ENCODE results near the gene AP1AR.
"Not testable (repeated sequence)": the region's sequence is repeated elsewhere in the genome, so short reads cannot be mapped to it uniquely, and the experiment has no call there.

The AP1AR gene

GRCh38 chr4:112279025-112279881, 47.7 kb downstream of the AP1AR start:
- peak in 2 of 3 experiments; percentile 5 to 59 for DNase-seq

- no peak for DNase-seq
These were observed 48.3 kb downstream of the AP1AR start for GRCh38 chr4:112279882-112280315.

GRCh38 chr4:112280386-112281056, 48.9 kb downstream of the AP1AR start:
- no peak for DNase-seq

- DNase-seq = not testable (repeated sequence)
These were observed 50.4 kb downstream of the AP1AR start for GRCh38 chr4:112281895-112282398.

GRCh38 chr4:112282860-112283667, 51.5 kb downstream of the AP1AR start:
- DNase-seq = no peak

- peak in 1 of 3 experiments; percentile 36 for DNase-seq
These were observed 52.6 kb downstream of the AP1AR start for GRCh38 chr4:112284166-112284565.

GRCh38 chr4:112284662-112285411, 53.2 kb downstream of the AP1AR start:
- DNase-seq = peak in 2 of 3 experiments; percentile 31 to 68

- DNase-seq = no peak
These were observed 55.8 kb downstream of the AP1AR start for GRCh38 chr4:112287258-112287989.

- DNase-seq = no peak
These were observed 56.9 kb downstream of the AP1AR start for GRCh38 chr4:112288455-112288854.

- no peak for DNase-seq
These were observed 58.0 kb downstream of the AP1AR start for GRCh38 chr4:112289407-112290253.

GRCh38 chr4:112290341-112290740, 58.8 kb downstream of the AP1AR start:
- no peak for DNase-seq

- peak in 1 of 3 experiments; percentile 2 for DNase-seq
These were observed 65.6 kb downstream of the AP1AR start, which contains the start of gene ALPK1 for GRCh38 chr4:112296949-112297880. TSS of gene ALPK1 (plus strand) at chr4:112297369.

GRCh38 chr4:112299721-112300120, 68.1 kb downstream of the AP1AR start:
- DNase-seq = no peak

- DNase-seq = no peak
These were observed 71.0 kb downstream of the AP1AR start for GRCh38 chr4:112302320-112303274.

GRCh38 chr4:112305477-112305876, 73.9 kb downstream of the AP1AR start:
- DNase-seq = not testable (repeated sequence)

GRCh38 chr4:112309263-112309791, 77.7 kb downstream of the AP1AR start:
- DNase-seq = not testable (repeated sequence)

- DNase-seq = no peak
These were observed 79.9 kb downstream of the AP1AR start for GRCh38 chr4:112311516-112311915.
